Natural killer cell (primary cell): ENCODE measurements around the gene BCR. TPM values are rescaled to one million over a fixed set of nuclear protein-coding genes. Genes with fewer than 3 reads are reported as not detected.

Source experiments
- ATAC-seq, 3 donors: fragments of 150-1000 bp in 2 of 3; fragments of 200-7000 bp in 1 of 3; cut with Tn5 transposase; 1 replicate in 1 of 3; 2 replicates in 2 of 3; pipeline ENCODE4 v1.10.0; 2021; ENCODE audit warnings: mild to moderate bottlenecking in 2 of 3, moderate library complexity in 2 of 3
- DNase-seq, 2 donors: peaks; one replicate each; pipeline versions ENCODE4 v3.0.0 to v3.0.0-alpha.2; 2013 to 2021; ENCODE audit warnings: mixed read lengths in 1 of 2
- H3K27ac ChIP-seq: one replicate; pipeline ENCODE4 v1.5.1; 2013; ENCODE audit warnings: mild to moderate bottlenecking, low read length
- H3K27me3 ChIP-seq: one replicate; pipeline ENCODE4 v1.6.1; 2013; ENCODE audit warnings: low read length; ENCODE audit not compliant: control insufficient read depth, insufficient read depth
- H3K36me3 ChIP-seq: one replicate; pipeline ENCODE4 v1.6.1; 2013; ENCODE audit warnings: low read length; ENCODE audit not compliant: control insufficient read depth, insufficient read depth
- H3K4me1 ChIP-seq: one replicate; pipeline ENCODE4 v1.6.1; 2013; ENCODE audit warnings: low read length; ENCODE audit not compliant: control insufficient read depth, insufficient read depth
- H3K4me3 ChIP-seq: one replicate; pipeline ENCODE4 v1.5.1; 2013; ENCODE audit warnings: low read length
- H3K9me3 ChIP-seq: one replicate; pipeline ENCODE4 v1.6.1; 2013; ENCODE audit warnings: low read length; ENCODE audit not compliant: control insufficient read depth, insufficient read depth
- H3K27ac Mint-ChIP-seq, 2 donors: one replicate each; pipeline ENCODE4 v1.8.0; 2022; ENCODE audit warnings: mild to moderate bottlenecking in 2 of 2, mixed read lengths in 2 of 2, moderate library complexity in 1 of 2
- H3K27me3 Mint-ChIP-seq, 2 donors: one replicate each; pipeline ENCODE4 v1.8.0; 2022; ENCODE audit warnings: low read depth in 2 of 2, mixed read lengths in 2 of 2
- H3K36me3 Mint-ChIP-seq: one replicate; pipeline ENCODE4 v1.8.0; 2022; ENCODE audit warnings: mixed read lengths
- H3K4me1 Mint-ChIP-seq, 2 donors: one replicate each; pipeline ENCODE4 v1.8.0; 2022; ENCODE audit warnings: mixed read lengths in 2 of 2
- H3K4me3 Mint-ChIP-seq: one replicate; pipeline ENCODE4 v1.8.0; 2022; ENCODE audit warnings: mild to moderate bottlenecking, moderate library complexity, mixed read lengths
- H3K9me3 Mint-ChIP-seq, 2 donors: one replicate each; pipeline ENCODE4 v1.8.0; 2022; ENCODE audit warnings: mixed read lengths in 2 of 2
- WGBS: methylation state at CpG from one replicate; pipeline ENCODE4 v1.1.7; 2013; ENCODE audit warnings: missing lambda C conversion rate; ENCODE audit not compliant: insufficient coverage; 5-methylcytosine and 5-hydroxymethylcytosine counted together
- intact Hi-C: fragments of 100-400 bp; cut with micrococcal nuclease; formaldehyde crosslinking; loops from one replicate; pipeline ENCODE4 v1.14.2; 2022
- total RNA-seq, 4 donors: library from RNA; stranded (reverse); fragments of 120-200 nt in 1 of 4; gene quantifications; one replicate each; pipeline versions ENCODE4 v1.2.3 to v1.2.4, GENCODE V29; 2013 to 2022
- TF ChIP-seq, protein P1 (sequence below): fragments of 200-600 bp; IDR thresholded peaks from one replicate; pipeline ENCODE4 v1.8.0; 2022; ENCODE audit warnings: antibody characterized with exemption

Gene BCR
- total RNA-seq, 3 donors from 2014 or later (not counting 1 experiment from before 2014, with no cell fraction given), result 166 to 186 (median 167) TPM

- Mint-ChIP-seq H3K4me1 (peaks cover 29 to 33% of the 10 kb centered on the region in 2 donors), H3K27me3 (no peaks in the 10 kb centered on the region), H3K36me3 (no peaks in the 10 kb centered on the region), H3K27ac (peak overlapping the region in 1 of 2 donors; percentile 63), H3K4me3 (no peak overlapping the region), H3K9me3 (no peaks in the 10 kb centered on the region)
- Histone ChIP-seq H3K36me3 (peaks cover 38% of the 10 kb centered on the region), H3K9me3 (no peaks in the 10 kb centered on the region), H3K4me1 (peaks cover 28% of the 10 kb centered on the region), H3K27me3 (no peaks in the 10 kb centered on the region), H3K4me3 (no peak overlapping the region), H3K27ac (no peak overlapping the region)
- TF ChIP-seq, protein P1, sequence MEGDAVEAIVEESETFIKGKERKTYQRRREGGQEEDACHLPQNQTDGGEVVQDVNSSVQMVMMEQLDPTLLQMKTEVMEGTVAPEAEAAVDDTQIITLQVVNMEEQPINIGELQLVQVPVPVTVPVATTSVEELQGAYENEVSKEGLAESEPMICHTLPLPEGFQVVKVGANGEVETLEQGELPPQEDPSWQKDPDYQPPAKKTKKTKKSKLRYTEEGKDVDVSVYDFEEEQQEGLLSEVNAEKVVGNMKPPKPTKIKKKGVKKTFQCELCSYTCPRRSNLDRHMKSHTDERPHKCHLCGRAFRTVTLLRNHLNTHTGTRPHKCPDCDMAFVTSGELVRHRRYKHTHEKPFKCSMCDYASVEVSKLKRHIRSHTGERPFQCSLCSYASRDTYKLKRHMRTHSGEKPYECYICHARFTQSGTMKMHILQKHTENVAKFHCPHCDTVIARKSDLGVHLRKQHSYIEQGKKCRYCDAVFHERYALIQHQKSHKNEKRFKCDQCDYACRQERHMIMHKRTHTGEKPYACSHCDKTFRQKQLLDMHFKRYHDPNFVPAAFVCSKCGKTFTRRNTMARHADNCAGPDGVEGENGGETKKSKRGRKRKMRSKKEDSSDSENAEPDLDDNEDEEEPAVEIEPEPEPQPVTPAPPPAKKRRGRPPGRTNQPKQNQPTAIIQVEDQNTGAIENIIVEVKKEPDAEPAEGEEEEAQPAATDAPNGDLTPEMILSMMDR, result no peak
- DNase-seq (no peak), ATAC-seq (no peak)
- 80% methylated on average over 18 of the region's 18 CpGs for WGBS
- intact Hi-C loops, result no loop called here
These were observed 89.3 kb downstream of the BCR start for GRCh38 chr22:23269441-23270211.

- TF ChIP-seq, protein P1, result no peak
- peaks cover 21% of the 10 kb centered on the region for H3K4me1 ChIP-seq
- no peaks in the 10 kb centered on the region for H3K36me3 Mint-ChIP-seq
- no peaks in the 10 kb centered on the region for H3K9me3 Mint-ChIP-seq
- H3K27me3 Mint-ChIP-seq, result no peaks in the 10 kb centered on the region
- peaks cover 28% of the 10 kb centered on the region in 2 donors for H3K4me1 Mint-ChIP-seq
- H3K27ac ChIP-seq, result no peak overlapping the region
- 69% methylated on average over 8 of the region's 8 CpGs for WGBS
- ATAC-seq (no peak), DNase-seq (no peak)
- no peak overlapping the region for H3K27ac Mint-ChIP-seq
- H3K36me3 ChIP-seq, result peaks cover 43% of the 10 kb centered on the region
- no peaks in the 10 kb centered on the region for H3K9me3 ChIP-seq
- no peaks in the 10 kb centered on the region for H3K27me3 ChIP-seq
- no peak overlapping the region for H3K4me3 ChIP-seq
- H3K4me3 Mint-ChIP-seq, result no peak overlapping the region
- intact Hi-C loops, result no loop called here
These were observed 90.0 kb downstream of the BCR start for GRCh38 chr22:23270212-23270733.

- WGBS, result 92% methylated on average over 12 of the region's 12 CpGs
- Histone ChIP-seq H3K4me1 (peaks cover 19% of the 10 kb centered on the region), H3K4me3 (no peak overlapping the region), H3K27ac (no peak overlapping the region), H3K9me3 (no peaks in the 10 kb centered on the region), H3K36me3 (peaks cover 47% of the 10 kb centered on the region), H3K27me3 (no peaks in the 10 kb centered on the region)
- ATAC-seq, result no peak
- no peaks in the 10 kb centered on the region for H3K27me3 Mint-ChIP-seq
- H3K36me3 Mint-ChIP-seq, result no peaks in the 10 kb centered on the region
- H3K4me3 Mint-ChIP-seq, result no peak overlapping the region
- TF ChIP-seq, protein P1, result no peak
- no peak for DNase-seq
- no peaks in the 10 kb centered on the region for H3K9me3 Mint-ChIP-seq
- no peak overlapping the region for H3K27ac Mint-ChIP-seq
- intact Hi-C loops, result no loop called here
- H3K4me1 Mint-ChIP-seq, result peaks cover 21 to 24% of the 10 kb centered on the region in 2 donors
These were observed 90.7 kb downstream of the BCR start for GRCh38 chr22:23270798-23271596.
